Measurements from ENCODE around the gene MRPS10. TPM values are rescaled to one million over a fixed set of nuclear protein-coding genes. Genes with fewer than 3 reads are reported as not detected.

Gene MRPS10
- total RNA-seq, 4 donors from 2014 or later = 14.3 to 24.5 (median 23.0) TPM

GRCh38 chr6:42190554-42191183, 27.0 kb downstream of the MRPS10 start:
- H3K36me3 ChIP-seq = no peaks in the 10 kb centered on the region
- no peak overlapping the region for H3K27ac ChIP-seq
- H3K27me3 ChIP-seq = no peaks in the 10 kb centered on the region
- TF ChIP-seq CTCF (IDR thresholded peaks at IDR 0.05) (no peak), POLR2A (IDR thresholded peaks at IDR 0.05) (no peak)
- DNase-seq = no peak
- no peak overlapping the region for H3K4me3 ChIP-seq
- H3K4me1 ChIP-seq = no peaks in the 10 kb centered on the region
- H3K9me3 ChIP-seq = no peaks in the 10 kb centered on the region

- H3K9me3 ChIP-seq = no peaks in the 10 kb centered on the region
- TF ChIP-seq CTCF (IDR thresholded peaks at IDR 0.05) = no peak
- TF ChIP-seq POLR2A (IDR thresholded peaks at IDR 0.05) = no peak
- no peaks in the 10 kb centered on the region for H3K4me1 ChIP-seq
Observed at GRCh38 chr6:42188406-42188805, 29.3 kb downstream of the MRPS10 start.

GRCh38 chr6:42185597-42185996, 32.1 kb downstream of the MRPS10 start:
- Histone ChIP-seq H3K27ac (no peak overlapping the region), H3K4me1 (no peaks in the 10 kb centered on the region), H3K36me3 (no peaks in the 10 kb centered on the region), H3K27me3 (no peaks in the 10 kb centered on the region), H3K4me3 (no peak overlapping the region), H3K9me3 (no peaks in the 10 kb centered on the region)
- no peak for TF ChIP-seq POLR2A (IDR thresholded peaks at IDR 0.05)
- no peak for TF ChIP-seq CTCF (IDR thresholded peaks at IDR 0.05)
- DNase-seq = no peak

More at GRCh38 chr6:42188406-42188805, 29.3 kb downstream of the MRPS10 start:
- no peaks in the 10 kb centered on the region for H3K36me3 ChIP-seq
- H3K27ac ChIP-seq = no peak overlapping the region
- no peaks in the 10 kb centered on the region for H3K27me3 ChIP-seq
- H3K4me3 ChIP-seq = no peak overlapping the region
- DNase-seq = no peak

GRCh38 chr6:42184475-42184874, 33.2 kb downstream of the MRPS10 start:
- Histone ChIP-seq H3K36me3 (no peaks in the 10 kb centered on the region), H3K4me3 (no peak overlapping the region), H3K4me1 (no peaks in the 10 kb centered on the region), H3K27ac (no peak overlapping the region), H3K9me3 (no peaks in the 10 kb centered on the region), H3K27me3 (no peaks in the 10 kb centered on the region)
- TF ChIP-seq CTCF (IDR thresholded peaks at IDR 0.05) = no peak
- TF ChIP-seq POLR2A (IDR thresholded peaks at IDR 0.05) = no peak
- peak in 1 of 3 donors; percentile 19 for DNase-seq

- H3K27me3 ChIP-seq = no peaks in the 10 kb centered on the region
- H3K9me3 ChIP-seq = no peaks in the 10 kb centered on the region
- no peak overlapping the region for H3K27ac ChIP-seq
- H3K4me1 ChIP-seq = peaks cover 0 to 6% (median 0%) of the 10 kb centered on the region in 4 donors
- TF ChIP-seq CTCF (IDR thresholded peaks at IDR 0.05) = no peak
- TF ChIP-seq POLR2A (IDR thresholded peaks at IDR 0.05) = no peak
- DNase-seq = peak in 1 of 3 donors; percentile 65
- H3K4me3 ChIP-seq = no peak overlapping the region
- no peaks in the 10 kb centered on the region for H3K36me3 ChIP-seq
Observed at GRCh38 chr6:42182101-42182500, 35.6 kb downstream of the MRPS10 start.

Data from Peyer's patch (tissue), 4 donors.